ENCODE measurements around the gene AZIN2. TPM values are rescaled to one million over a fixed set of nuclear protein-coding genes. Genes with fewer than 3 reads are reported as not detected.

The AZIN2 gene
- total RNA-seq, 6 experiments from 2014 or later: 0.62 to 1.2 (median 0.85) TPM

DNA sequence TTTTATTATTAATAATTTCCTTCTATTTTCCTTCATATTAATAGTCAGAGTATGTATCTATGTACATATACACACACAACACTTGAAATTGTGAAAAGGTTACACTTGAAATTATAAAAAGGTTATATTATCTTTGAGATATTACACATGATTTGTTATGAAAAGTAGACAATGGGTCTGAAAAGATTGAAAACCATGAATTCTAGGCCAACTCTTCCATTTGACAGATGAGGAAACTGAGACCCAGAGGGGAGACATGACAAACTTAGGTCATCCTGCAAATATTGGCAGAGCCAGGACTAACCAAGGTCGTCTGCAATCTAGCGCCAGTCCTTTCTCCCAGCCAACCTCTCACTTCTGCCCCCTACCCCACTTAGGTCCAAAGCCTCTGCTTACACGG lies 67.7 kb downstream of the AZIN2 start:
- no peaks in the 10 kb centered on the region for H3K4me1 ChIP-seq
- no peaks in the 10 kb centered on the region for H3K9me3 ChIP-seq
- no peaks in the 10 kb centered on the region for H3K27me3 ChIP-seq
- DNase-seq: no peak
- no peak overlapping the region for H3K27ac ChIP-seq
- no peak for TF ChIP-seq POLR2A (IDR thresholded peaks at IDR 0.05)
- TF ChIP-seq, protein P1, sequence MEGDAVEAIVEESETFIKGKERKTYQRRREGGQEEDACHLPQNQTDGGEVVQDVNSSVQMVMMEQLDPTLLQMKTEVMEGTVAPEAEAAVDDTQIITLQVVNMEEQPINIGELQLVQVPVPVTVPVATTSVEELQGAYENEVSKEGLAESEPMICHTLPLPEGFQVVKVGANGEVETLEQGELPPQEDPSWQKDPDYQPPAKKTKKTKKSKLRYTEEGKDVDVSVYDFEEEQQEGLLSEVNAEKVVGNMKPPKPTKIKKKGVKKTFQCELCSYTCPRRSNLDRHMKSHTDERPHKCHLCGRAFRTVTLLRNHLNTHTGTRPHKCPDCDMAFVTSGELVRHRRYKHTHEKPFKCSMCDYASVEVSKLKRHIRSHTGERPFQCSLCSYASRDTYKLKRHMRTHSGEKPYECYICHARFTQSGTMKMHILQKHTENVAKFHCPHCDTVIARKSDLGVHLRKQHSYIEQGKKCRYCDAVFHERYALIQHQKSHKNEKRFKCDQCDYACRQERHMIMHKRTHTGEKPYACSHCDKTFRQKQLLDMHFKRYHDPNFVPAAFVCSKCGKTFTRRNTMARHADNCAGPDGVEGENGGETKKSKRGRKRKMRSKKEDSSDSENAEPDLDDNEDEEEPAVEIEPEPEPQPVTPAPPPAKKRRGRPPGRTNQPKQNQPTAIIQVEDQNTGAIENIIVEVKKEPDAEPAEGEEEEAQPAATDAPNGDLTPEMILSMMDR (IDR thresholded peaks at IDR 0.05): no peak
- 68% methylated on average over 2 of the region's 3 CpGs for WGBS (ENCODE audit: insufficient coverage, low coverage, low lambda C conversion rate, missing lambda C conversion rate)
- ATAC-seq: no peak
- H3K36me3 ChIP-seq: no peaks in the 10 kb centered on the region
- intact Hi-C loops (cut with DNase I): no loop called here
- H3K4me3 ChIP-seq: no peak overlapping the region

DNA sequence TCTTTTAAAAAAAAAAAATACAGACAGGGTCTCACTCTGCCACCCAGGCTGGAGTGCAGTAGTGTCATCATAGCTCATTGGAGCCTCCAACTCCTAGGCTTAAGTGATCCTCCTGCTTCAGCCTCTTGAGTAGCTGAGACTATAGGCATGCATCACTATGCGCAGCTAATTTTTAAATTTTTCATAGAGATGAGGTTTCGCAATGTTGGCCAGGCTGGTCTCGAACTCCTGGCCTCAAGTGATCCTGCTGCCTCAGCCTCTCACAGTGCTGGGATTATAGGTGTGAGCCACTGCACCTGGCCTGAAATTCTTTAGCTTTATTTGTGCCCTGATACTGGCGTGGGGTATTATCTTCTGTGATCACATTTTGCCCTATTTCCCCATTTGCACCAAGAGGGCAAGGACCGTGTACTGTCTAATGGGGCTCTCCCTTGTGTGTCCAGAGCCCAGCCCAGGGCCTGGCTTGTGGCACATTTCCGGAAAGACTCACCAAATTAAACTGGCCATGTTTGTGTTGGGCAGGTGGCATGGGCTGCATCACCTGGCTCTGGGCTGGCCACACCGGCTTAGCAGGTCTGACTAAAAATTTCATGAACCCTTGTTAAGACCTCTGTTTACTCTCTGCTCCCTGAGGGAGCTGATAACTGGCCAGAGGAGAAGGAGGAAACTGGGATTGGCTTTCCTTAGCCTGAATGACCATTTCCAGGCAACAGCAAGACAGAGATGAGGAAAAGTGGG lies 68.7 kb downstream of the AZIN2 start:
- Histone ChIP-seq H3K27me3 (no peaks in the 10 kb centered on the region), H3K27ac (no peak overlapping the region), H3K36me3 (no peaks in the 10 kb centered on the region), H3K9me3 (no peaks in the 10 kb centered on the region), H3K4me3 (no peak overlapping the region), H3K4me1 (no peaks in the 10 kb centered on the region)
- intact Hi-C loops (cut with DNase I): no loop called here
- ATAC-seq (no peak), DNase-seq (no peak)
- no peak for TF ChIP-seq POLR2A (IDR thresholded peaks at IDR 0.05)
- TF ChIP-seq, protein P1 (IDR thresholded peaks at IDR 0.05): no peak
- 78% methylated on average over 3 of the region's 7 CpGs for WGBS (ENCODE audit: insufficient coverage, low coverage, low lambda C conversion rate, missing lambda C conversion rate)

GRCh38 chr1:33150522-33150921 lies 69.6 kb downstream of the AZIN2 start:
- Histone ChIP-seq H3K36me3 (no peaks in the 10 kb centered on the region), H3K4me3 (no peak overlapping the region), H3K27me3 (no peaks in the 10 kb centered on the region), H3K27ac (no peak overlapping the region), H3K9me3 (no peaks in the 10 kb centered on the region), H3K4me1 (no peaks in the 10 kb centered on the region)
- 86% methylated on average over 4 of the region's 4 CpGs for WGBS (ENCODE audit: insufficient coverage, low coverage, low lambda C conversion rate, missing lambda C conversion rate)
- DNase-seq (no peak), ATAC-seq (no peak)
- no peak for TF ChIP-seq POLR2A (IDR thresholded peaks at IDR 0.05)
- TF ChIP-seq, protein P1 (IDR thresholded peaks at IDR 0.05): no peak
- intact Hi-C loops (cut with DNase I): no loop called here

DNA sequence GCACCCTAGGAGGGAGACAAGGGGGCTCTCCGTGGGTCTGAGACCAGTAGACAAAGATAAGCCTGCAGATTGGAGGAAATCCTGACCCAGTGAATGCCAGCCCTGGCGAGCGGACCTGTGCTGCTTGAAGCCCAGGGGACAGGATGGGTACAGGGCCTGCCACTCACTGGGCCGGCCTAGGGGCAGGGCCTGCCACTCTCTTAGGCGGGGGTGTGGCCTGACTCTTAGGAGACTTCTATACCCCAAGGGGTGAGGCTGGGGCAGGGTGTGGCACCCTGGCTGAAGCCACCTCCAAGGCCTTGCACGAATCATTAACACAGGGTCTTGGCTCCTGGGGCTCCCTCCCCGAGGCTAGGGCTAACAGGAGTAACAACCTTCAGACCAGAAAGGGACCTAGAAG lies 70.2 kb downstream of the AZIN2 start:
- intact Hi-C loops (cut with DNase I): no loop called here
- Histone ChIP-seq H3K27me3 (no peaks in the 10 kb centered on the region), H3K36me3 (no peaks in the 10 kb centered on the region), H3K4me3 (no peak overlapping the region), H3K27ac (no peak overlapping the region), H3K4me1 (no peaks in the 10 kb centered on the region), H3K9me3 (no peaks in the 10 kb centered on the region)
- TF ChIP-seq, protein P1 (IDR thresholded peaks at IDR 0.05): no peak
- TF ChIP-seq POLR2A (IDR thresholded peaks at IDR 0.05): no peak
- peak in 1 of 4 donors; percentile 18 for ATAC-seq
- WGBS (ENCODE audit: insufficient coverage, low coverage, low lambda C conversion rate, missing lambda C conversion rate): 67% methylated on average over 1 of the region's 7 CpGs
- no peak for DNase-seq

Data from right lobe of liver (tissue), 6 donors.